ENCODE data around the gene LY9. TPM values are rescaled to one million over a fixed set of nuclear protein-coding genes. Genes with fewer than 3 reads are reported as not detected.

Gene LY9
- total and polyA plus RNA-seq, 2 of the 13 experiments (the other 11 are each of a cell fraction or from before 2014, with no cell fraction given): not detected

DNA sequence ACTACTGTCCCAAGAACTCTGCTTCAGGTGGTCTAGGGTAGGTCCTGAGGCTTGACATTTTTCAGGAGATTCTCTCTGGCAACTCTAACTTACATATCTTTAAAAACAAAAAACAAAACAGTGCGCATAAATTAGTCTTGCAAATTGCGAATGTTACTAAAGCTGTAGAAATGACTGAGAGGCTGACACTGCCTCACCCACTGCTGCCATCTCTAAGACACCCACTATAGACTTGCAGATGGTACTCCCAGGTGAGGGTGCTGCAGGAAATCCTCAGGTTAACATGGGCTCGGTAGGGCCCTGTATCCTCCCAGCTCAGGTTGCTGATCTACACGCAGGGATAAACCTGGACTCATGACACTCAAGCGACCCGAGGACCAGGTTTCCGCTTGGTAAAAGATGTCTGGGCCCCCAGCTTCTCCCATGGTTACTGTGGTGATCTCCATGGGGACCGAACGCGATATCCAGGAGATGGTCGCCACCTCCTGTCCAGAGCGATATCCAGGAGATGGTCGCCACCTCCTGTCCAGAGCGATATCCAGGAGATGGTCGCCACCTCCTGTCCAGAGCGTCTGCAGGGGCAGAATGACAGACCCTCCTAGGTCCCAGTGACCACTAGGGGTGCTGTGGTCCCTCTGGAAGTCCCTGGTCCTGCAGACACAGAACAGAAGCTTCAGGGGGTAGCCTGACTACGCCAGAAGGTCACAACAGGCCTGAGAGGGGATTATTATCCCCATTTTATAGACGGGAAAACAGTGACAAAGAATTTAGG is 16.2 kb upstream of the LY9 start (continued):
- TF ChIP-seq, protein P1, sequence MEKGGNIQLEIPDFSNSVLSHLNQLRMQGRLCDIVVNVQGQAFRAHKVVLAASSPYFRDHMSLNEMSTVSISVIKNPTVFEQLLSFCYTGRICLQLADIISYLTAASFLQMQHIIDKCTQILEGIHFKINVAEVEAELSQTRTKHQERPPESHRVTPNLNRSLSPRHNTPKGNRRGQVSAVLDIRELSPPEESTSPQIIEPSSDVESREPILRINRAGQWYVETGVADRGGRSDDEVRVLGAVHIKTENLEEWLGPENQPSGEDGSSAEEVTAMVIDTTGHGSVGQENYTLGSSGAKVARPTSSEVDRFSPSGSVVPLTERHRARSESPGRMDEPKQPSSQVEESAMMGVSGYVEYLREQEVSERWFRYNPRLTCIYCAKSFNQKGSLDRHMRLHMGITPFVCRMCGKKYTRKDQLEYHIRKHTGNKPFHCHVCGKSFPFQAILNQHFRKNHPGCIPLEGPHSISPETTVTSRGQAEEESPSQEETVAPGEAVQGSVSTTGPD (CRISPR knock-in tag; IDR thresholded peaks at IDR 0.05): no peak
- TF ChIP-seq RORA (CRISPR knock-in tag; IDR thresholded peaks at IDR 0.05) (no peak), ZNF674 (CRISPR knock-in tag; IDR thresholded peaks at IDR 0.05; ENCODE audit: low read depth) (no peak), BRD4 (CRISPR knock-in tag; IDR thresholded peaks at IDR 0.05) (no peak), SIX1 (CRISPR knock-in tag; IDR thresholded peaks at IDR 0.05; ENCODE audit: borderline replicate concordance) (no peak), XRCC5 (optimal IDR thresholded peaks at IDR 0.05; ENCODE audit: low read length) (peak; percentile 76), ZNF441 (CRISPR knock-in tag; IDR thresholded peaks at IDR 0.05; ENCODE audit: borderline replicate concordance) (no peak), MYC (CRISPR knock-in tag; IDR thresholded peaks at IDR 0.05; ENCODE audit: borderline replicate concordance) (no peak), CBX2 (IDR thresholded peaks at IDR 0.05; ENCODE audit: low read depth, low read length) (no peak), CBX2 (CRISPR knock-in tag; IDR thresholded peaks at IDR 0.05; ENCODE audit: low read depth) (no peak), KDM2A (CRISPR knock-in tag; IDR thresholded peaks at IDR 0.05; ENCODE audit: borderline replicate concordance, low read depth) (0 out of 2 replicates have a peak, but pooled peaks have one; percentile 37), ZNF10 (CRISPR knock-in tag; IDR thresholded peaks at IDR 0.05; ENCODE audit: borderline replicate concordance, low read depth) (no peak), ZNF761 (CRISPR knock-in tag; conservative IDR thresholded peaks at IDR 0.05) (no peak), HDAC2 (CRISPR knock-in tag; IDR thresholded peaks at IDR 0.05) (no peak), CREB1 (IDR thresholded peaks at IDR 0.05) (no peak), CREB1 (CRISPR knock-in tag; IDR thresholded peaks at IDR 0.05) (no peak), ZNF484 (CRISPR knock-in tag; IDR thresholded peaks at IDR 0.05; ENCODE audit: borderline replicate concordance, low read depth) (no peak), ZNF564 (CRISPR knock-in tag; IDR thresholded peaks at IDR 0.05) (no peak), ZNF616 (CRISPR knock-in tag; IDR thresholded peaks at IDR 0.05; ENCODE audit: low read depth) (no peak), ZNF20 (CRISPR knock-in tag; IDR thresholded peaks at IDR 0.05) (no peak), ZNF670 (CRISPR knock-in tag; IDR thresholded peaks at IDR 0.05; ENCODE audit: borderline replicate concordance) (no peak)
- TF ChIP-seq, protein P2, sequence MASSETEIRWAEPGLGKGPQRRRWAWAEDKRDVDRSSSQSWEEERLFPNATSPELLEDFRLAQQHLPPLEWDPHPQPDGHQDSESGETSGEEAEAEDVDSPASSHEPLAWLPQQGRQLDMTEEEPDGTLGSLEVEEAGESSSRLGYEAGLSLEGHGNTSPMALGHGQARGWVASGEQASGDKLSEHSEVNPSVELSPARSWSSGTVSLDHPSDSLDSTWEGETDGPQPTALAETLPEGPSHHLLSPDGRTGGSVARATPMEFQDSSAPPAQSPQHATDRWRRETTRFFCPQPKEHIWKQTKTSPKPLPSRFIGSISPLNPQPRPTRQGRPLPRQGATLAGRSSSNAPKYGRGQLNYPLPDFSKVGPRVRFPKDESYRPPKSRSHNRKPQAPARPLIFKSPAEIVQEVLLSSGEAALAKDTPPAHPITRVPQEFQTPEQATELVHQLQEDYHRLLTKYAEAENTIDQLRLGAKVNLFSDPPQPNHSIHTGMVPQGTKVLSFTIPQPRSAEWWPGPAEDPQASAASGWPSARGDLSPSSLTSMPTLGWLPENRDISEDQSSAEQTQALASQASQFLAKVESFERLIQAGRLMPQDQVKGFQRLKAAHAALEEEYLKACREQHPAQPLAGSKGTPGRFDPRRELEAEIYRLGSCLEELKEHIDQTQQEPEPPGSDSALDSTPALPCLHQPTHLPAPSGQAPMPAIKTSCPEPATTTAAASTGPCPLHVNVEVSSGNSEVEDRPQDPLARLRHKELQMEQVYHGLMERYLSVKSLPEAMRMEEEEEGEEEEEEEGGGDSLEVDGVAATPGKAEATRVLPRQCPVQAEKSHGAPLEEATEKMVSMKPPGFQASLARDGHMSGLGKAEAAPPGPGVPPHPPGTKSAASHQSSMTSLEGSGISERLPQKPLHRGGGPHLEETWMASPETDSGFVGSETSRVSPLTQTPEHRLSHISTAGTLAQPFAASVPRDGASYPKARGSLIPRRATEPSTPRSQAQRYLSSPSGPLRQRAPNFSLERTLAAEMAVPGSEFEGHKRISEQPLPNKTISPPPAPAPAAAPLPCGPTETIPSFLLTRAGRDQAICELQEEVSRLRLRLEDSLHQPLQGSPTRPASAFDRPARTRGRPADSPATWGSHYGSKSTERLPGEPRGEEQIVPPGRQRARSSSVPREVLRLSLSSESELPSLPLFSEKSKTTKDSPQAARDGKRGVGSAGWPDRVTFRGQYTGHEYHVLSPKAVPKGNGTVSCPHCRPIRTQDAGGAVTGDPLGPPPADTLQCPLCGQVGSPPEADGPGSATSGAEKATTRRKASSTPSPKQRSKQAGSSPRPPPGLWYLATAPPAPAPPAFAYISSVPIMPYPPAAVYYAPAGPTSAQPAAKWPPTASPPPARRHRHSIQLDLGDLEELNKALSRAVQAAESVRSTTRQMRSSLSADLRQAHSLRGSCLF (CRISPR knock-in tag; IDR thresholded peaks at IDR 0.05; ENCODE audit: borderline replicate concordance): no peak
- TF ChIP-seq, protein P3, sequence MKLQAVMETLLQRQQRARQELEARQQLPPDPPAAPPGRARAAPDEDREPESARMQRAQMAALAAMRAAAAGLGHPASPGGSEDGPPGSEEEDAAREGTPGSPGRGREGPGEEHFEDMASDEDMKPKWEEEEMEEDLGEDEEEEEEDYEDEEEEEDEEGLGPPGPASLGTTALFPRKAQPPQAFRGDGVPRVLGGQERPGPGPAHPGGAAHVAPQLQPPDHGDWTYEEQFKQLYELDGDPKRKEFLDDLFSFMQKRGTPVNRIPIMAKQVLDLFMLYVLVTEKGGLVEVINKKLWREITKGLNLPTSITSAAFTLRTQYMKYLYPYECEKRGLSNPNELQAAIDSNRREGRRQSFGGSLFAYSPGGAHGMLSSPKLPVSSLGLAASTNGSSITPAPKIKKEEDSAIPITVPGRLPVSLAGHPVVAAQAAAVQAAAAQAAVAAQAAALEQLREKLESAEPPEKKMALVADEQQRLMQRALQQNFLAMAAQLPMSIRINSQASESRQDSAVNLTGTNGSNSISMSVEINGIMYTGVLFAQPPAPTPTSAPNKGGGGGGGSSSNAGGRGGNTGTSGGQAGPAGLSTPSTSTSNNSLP (IDR thresholded peaks at IDR 0.05; ENCODE audit: low read depth, low read length): no peak

Measured in HepG2 (cell line).